Cerebellar cortex (tissue), 1 donor: ENCODE results near the gene ADGRL2.

Experiments used
- DNase-seq: peaks from one replicate; pipeline ENCODE4 v3.0.0-alpha.2; 2015; ENCODE audit warnings: low spot score

Gene ADGRL2

DNA sequence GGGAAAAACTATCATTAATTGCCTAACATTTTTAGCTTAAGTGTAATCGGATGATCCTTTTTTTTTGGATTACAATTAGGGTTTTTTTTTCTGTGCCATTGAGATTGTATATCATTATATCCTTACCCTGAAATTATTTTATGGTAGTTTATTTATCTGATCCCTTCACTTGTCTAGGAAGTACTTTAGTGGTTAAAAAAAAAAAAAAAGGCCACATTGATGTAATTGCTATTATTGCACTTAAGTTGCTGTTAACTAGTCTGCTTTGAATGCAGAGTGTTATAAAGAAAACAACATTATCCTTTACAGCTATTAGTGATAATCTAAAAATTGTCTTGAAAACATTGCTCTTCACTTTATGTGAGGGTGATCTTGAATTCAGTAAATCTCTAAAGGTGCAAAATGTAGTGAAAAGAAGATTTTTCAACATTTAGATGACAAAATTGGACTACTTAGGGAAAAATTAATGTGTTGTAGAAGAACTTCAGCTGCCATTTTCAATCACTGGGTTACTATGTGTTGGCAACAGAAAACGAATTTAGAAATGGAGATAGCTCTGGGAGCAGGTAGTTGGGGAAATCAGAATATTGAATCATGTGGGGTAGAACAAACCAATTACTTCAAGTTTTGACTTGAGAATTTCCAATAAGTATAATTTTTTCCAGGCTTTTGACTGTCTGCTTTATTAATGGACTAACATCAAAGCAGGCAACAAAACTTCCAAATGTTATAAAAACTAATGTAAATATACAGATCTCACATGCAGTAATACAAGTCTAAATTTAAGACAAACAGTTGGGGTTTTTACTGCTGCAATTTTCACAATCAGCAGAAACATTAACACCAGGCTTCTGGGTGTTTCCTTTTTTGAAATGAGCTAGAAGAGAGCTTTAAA, 5.0 kb downstream of the ADGRL2 start:
- DNase-seq = no peak

DNA sequence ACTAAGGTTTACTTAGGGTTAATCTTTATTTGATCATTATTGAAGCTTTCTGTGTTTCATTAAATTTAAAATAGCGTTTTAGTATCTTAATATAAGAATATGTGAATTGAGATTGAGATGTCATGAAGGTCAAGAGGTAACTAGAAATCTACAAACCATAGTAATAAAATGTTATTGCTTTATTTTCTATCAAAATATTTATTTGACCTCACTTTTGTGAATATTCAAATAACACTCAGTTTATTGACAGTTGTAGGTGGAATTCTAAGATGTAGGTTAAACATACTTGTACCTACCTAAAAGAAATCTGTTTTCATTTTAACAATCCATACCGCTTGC, 5.7 kb downstream of the ADGRL2 start:
- DNase-seq = no peak

DNA sequence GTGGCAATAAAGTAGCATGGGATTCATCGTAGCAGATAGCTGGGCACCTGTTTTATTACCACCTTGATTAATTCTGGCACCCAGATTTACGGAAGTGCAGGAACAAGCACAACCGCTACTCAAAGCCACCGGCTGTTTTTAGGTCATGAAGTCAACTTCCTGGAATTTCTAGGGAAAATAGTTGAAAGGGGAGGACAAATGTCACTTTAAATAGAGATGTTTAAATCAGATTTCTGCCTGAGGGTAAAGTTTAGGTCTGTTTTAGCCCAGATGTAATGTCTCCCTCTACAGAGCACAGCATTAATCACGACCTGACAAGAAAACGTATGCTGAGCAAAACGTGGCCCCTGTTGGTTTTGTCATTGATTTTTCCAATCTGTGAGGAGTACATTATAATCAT, 8.0 kb downstream of the ADGRL2 start:
- DNase-seq = no peak

DNA sequence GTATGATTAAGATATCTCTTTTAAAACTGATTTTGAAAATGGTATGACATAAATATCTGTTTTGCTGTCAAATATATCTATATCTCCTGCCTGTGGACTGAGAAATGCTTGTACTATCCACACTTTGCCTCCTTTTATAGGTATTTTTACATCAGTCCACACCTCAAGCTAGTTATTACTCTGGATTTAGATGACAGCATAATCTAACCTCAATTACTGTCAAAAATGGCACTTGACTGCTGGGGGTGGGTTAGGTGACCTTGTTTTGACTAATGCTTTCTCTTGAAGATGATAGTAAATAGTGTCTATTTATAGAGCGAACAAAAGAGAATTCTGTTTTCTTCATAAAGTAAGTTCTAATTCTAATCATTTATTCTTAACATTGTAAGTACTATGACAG, 9.1 kb downstream of the ADGRL2 start:
- DNase-seq = no peak

DNA sequence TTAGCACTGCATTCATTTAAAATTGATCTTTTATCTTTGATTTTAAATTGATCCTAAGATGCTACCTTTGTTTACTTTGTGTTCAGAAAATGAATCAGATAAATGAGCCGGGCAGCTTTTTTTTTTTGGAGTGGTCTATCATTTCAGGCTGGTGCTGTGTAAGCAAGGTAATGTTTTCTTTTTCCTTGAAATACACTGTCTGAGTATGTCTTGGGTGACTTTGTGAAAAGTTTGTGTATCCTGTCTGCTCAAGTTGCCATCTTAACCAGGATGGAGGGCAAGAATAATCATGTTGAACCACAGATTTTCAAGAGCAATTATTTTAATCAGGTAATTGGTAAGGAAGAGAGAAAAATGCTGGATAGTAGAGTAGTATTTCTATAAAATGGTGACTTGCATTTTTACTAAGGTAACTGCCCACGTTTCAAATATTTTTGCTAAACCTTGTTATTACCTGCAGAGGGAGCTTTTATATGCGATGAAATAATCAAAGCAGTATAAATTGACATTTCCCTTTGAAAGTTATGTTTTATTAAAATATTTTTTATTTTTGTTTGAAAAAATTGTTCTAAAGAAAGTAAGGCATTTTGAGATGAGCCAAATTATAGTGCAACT, 11.1 kb downstream of the ADGRL2 start:
- DNase-seq = no peak

DNA sequence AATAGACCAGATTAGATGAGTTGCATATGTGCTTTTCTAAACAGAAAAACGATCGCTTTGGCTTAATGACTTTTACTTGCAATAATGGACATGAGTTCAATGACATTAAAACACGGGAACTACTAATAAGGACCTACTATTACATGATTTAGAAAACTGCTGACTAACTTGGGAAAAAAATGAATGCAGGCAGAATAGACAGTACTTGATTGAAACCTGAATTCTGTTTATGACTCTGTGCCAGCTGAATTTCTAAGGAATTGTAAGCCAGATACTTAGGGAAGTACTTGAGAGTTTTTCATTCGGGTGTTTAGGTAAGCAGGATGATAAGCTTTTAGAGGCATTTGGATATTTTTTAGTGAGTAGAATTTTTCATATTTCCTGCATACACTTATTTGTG, 12.0 kb downstream of the ADGRL2 start:
- DNase-seq = no peak

DNA sequence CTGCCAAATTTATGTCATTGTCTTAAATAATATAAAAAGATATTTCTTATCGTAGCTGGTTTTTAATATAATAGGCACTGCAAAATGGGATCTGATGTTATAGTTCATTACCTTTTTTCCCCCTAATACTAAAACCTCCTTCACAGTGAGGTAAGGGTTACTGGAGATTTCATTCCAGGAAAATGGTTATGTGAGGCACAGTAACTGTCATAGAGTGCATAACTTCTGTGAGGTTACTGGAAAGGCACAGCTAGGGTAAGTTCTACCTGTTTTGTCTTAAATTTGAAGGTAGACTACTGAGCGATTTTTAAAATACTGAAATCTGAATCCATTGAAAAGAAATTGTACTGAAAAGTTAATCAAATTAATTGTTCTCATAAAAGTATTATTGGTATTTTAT, 13.0 kb downstream of the ADGRL2 start:
- DNase-seq = no peak

DNA sequence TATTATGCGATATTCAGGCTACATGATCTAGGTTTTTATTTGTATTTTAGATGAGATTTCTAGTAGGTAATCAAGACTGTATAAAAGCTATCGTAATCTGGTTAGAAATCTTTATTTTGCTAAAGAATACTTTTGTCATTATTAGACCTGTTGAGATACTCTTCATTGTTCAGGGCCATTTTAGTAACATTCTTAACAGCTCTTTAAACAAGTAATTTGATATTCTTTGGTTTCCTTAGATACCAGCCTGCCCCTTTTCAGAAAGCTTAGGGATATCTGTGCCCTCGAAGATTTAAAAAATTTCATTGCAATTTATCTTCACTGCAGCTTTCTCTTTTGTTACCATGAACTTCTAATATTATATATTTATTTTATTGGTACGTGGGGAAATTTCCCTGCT, 18.9 kb downstream of the ADGRL2 start:
- DNase-seq = no peak

DNA sequence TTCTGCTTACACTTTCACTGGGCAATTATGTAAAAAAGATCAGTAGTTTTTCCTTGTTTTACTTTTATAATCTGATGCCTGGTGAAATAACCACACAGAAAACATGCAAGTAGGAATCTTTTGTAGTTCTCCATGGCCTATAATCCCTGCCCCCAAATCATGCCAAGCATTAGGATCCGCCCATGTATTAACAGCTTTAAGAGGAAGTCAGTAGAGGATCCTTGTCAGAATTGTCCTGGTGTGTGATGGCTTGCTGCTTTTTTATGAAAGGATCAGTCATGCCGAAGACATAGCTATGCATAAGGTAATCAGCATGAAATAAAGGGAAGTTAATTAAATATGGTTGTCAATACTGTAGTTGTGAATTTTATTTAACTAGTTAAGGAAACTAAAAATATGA, 20.0 kb downstream of the ADGRL2 start:
- DNase-seq = no peak

DNA sequence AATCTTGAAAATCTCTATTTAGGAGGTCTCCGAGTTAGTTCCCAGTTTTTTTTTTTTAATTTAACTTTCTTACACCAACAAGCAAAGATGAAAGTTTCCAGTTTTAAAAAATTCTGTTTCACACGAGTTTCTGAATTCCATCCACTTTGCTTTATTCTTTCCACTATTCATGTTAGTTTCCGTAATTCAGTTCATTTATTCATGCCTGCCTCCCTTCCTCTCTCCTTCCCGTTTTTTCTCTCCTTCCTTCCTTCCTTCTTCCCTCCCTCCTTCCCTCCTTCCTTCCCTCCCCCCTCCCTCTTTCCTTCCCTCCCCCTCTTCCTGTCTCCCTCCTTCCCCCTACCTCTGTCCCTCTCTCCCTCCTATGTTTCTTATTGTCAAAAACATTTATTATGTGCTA, 22.3 kb downstream of the ADGRL2 start:
- no peak for DNase-seq

DNA sequence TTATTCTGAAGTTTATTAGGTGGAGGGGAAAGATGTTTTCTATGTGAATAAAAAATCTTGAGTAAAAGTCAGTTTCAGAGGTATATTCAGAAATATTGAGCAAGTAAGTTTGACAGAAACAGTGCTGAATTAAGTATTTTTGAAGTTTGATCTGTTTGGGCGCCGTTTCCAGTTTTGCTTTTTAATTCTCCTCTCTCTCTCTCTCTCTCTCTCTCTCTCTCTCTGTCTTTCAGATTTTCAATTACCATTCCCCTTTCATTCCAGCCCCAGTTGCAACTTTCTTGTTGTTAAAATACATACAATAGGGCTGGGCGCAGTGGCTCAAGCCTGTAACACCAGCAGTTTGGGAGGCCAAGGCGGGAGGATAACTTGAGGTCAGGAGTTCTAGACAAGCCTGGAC, 24.0 kb downstream of the ADGRL2 start:
- no peak for DNase-seq

DNA sequence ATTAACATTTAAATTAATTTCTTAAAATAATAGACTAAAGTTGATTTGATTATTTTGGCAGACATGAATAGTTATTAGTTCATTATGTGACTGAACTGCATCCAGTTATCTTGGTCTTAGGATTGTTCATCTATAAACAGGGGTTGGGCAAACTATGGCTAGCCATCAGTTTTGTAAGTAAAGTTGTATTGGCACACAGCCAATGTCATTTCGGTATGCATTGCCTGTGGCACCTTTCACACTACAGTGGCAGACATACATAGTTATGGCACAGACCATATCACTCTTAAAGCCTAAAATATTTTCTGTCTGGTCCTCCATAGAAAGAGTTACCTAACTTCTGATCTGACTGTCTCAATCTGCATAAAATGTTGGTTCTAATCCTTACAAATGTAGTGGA, 27.2 kb downstream of the ADGRL2 start:
- no peak for DNase-seq

DNA sequence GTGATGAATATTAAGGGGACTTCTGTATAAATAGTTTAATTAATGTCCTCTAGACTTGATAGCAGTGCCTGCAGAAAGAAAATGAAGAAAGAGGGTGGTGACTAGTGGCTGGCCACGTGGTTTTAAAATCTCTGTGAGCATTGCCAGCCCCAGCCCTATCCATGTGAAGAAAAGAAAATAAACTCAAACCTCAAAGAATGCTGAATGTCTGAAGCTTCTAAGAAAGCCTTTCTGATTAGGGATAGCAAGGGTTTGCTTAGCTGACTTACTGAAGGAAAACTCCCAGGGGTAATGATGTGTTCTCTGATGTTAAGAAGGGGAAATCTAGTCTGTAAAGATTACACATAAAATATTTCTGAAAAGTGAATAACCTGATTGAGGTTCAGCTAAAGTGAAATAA, 31.8 kb downstream of the ADGRL2 start:
- DNase-seq = no peak

DNA sequence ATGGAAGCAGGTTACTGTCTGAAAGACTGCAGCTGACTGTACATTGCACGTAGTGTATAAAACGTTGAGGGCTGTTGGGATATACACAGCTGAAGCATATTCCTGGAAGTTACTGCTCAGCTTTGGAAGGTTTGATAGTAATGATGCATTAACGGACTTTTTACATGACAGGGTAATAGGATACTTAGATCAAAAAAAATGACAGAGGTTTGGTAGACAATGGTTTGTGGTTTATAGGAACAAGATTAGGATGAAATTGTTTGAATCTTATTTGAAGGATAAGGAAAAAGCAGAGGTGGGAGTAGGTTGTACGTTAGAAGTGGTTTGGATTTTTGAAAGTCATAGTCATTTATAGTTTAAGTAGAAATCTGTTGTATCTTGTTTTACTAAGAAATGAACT, 33.0 kb downstream of the ADGRL2 start:
- DNase-seq = no peak

DNA sequence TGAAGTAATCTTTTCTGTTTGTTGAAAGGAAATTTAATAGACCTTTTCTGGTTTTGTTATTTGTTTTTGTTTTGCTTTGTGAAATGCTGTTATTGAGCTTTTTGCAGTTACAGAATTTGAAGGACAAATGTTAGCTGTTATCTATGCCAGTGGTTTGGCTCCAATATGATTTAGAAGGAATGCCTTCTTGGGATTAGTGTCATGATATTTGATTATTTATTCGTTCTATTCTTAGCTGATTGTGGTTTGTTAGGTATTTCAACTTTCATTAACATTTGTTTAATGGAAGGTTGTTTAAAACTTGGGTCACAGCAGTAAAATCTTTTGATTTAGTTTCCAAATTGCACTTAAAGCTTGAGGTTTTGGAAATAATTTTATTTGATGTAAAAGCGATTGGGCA, 33.5 kb downstream of the ADGRL2 start:
- DNase-seq = no peak

DNA sequence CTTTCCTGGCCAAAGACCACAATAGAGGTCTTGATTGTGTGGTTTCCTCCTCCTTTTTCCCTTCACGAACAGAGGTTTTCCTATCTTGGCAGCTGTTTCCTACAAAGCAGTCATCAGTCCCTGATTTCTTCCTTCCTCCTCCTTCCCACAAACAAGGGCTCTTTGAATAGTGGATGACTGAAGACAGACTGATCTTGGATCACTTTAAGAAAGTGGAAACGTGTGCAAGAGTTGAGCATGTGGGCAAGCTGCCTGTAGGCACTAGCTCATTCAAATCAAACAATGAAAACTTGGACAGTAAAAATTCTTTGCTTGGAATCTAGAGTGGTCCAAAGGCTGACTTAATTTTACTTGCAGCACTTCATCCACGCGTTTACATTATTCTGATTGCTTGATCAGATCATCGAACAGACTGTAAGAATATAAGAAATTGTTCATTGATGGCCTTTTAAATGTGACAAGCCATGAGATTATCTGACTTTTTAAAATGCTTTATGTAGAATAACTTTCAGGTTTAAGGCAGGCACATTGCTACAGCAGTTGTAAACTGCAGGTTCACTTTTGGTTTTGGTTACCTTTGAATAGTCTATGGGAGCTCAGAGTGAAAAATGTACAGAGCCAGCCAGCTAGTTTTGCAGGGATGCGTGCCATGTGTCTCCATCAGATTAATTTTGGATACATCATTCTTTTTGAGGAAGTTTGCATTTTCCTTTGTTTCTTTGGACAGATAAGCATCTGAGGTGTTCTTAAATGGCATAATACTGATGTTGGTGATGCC, 34.4 kb downstream of the ADGRL2 start:
- DNase-seq = no peak

DNA sequence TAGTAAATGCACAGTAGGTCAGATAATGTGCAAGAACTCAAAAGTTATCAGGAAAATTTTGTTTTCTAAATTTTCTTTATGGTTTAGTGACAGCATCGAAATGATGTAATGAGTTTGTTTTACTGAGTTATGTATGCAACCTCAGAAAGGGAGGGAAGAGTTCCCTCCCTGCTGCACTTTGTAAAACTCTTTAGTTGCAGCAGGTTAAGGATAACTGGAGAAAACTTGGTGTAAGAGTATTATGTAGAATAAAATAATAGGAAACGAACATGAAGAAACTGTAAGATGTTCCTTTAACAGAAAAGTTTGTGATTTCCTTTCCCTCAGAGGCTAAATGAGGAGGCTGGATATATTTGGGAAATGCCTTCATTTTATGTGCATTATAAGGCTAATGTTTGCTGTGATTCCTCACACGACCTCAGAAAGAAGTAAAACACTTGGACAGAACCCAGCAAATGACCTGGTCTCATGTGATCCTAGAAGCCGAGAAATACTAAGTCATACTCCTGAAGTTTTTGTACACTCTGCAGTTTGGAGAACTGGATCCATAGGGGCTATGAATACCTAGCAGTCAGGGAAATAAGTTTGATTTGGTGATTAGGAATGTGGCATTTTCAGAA, 35.4 kb downstream of the ADGRL2 start:
- no peak for DNase-seq

DNA sequence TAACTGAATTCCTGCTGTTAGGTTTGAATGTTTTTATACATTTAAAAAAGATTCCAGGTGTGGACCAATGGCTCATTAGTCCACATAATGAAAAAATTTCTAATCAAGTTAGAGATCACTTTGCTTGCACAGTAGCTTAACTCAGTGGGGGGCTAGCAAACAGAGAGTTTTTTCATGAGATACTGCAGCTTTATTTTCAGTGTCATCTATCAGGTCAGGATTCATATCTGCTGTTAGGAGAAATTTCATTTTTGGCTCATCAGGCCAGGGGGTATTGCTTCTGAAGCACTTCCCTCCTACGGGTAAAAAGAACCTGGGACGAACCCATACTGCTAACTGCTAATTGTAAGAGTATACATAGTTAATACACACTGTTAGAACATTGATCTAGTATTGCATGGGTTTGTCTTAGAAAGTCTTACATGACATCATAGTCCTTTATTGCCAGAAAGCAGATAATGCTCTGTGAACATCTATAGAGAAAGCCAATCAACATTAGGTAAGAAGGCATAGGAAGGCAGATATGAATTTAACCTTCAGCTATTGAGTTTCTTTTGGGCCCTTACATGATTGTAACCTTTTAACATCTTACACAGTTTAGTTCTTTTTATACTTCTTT, 38.0 kb downstream of the ADGRL2 start:
- no peak for DNase-seq

DNA sequence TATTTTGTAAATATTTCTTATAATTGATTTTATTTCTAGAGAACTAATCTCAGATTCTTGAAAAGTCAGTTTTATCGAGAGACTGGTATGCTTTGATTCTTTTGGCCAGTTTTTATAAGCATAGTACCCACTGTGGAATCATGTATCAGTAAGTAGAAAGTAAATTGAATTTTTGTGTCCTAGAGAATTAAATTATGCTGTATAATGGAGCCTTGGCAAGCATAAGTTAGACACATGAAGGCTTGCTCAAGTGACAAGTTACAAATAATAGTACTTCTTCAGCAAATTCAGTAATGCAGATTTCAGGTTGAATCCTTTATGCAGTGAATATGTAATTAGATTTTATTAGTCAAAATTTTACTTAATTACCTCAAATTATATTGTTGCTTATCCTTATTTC, 40.1 kb downstream of the ADGRL2 start:
- no peak for DNase-seq

DNA sequence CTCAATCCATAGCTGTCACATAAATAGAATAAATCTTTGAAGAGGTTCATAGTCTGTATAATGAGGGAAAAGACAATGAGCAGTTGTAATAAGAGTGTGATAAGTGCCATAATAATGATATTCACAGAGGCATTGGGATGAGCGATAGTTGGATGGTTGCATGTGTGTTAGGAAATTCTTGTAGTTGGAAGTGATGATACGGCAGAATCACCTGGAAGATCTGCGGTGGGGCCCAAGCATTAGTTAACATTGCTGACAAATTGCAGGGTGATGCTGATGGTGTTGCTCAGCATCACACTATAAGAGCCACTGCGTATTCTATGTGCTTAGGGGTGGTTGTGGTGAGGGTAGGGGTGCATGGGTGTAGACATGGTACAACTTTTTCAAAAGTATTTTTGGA, 41.1 kb downstream of the ADGRL2 start:
- DNase-seq = no peak

DNA sequence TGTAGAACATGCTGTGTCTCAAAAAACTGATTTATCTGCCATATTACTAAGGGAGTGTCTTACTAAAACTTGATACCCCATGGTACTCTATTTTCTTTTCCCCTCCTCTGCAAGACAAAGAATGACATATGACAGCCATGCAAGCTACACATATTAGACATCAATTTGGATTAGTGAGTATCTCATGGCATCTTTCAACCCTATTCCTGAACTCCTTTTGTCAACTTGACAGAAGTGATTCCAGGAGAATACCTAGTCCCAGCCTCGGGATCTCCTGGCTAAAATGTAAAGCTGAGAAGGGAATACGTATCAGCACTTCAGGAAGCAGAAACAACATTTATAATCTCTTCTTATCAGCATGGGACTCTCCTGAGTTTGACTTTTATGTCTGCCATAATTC, 43.7 kb downstream of the ADGRL2 start:
- no peak for DNase-seq

DNA sequence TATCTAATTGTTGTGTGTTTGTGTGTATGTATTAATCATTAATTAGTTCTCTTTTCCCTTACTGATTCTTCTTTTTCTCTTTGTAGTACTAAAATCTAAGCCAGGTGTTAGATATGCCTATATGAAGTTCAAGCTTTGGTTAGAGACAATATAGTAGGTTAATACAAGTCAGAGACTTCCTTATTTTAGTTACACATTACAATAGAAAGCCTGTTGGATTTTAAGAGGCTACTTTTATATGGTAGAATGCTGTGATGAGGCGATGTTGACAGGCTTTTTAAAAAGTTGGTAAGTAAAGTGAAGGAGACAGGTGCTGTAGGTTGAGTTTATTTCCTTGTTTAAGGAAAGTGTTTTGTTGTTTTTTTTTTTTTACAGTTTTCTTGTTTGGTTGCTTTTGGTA, 45.9 kb downstream of the ADGRL2 start:
- DNase-seq = no peak
